ENCODE results near the gene DNAH17. TPM values are rescaled to one million over a fixed set of nuclear protein-coding genes. Genes with fewer than 3 reads are reported as not detected.
"Not testable (repeated sequence)": the region's sequence is repeated elsewhere in the genome, so short reads cannot be mapped to it uniquely, and the experiment has no call there.

The DNAH17 gene
- total RNA-seq, 1 donor from 2014 or later: under 0.01 TPM

GRCh38 chr17:78523934-78524655, 53.1 kb downstream of the DNAH17 start:
- no peak for DNase-seq

GRCh38 chr17:78522031-78522809, 55.0 kb downstream of the DNAH17 start:
- DNase-seq: no peak

- DNase-seq: no peak
Observed at GRCh38 chr17:78517421-78517820, 59.8 kb downstream of the DNAH17 start.

GRCh38 chr17:78515480-78515879, 61.7 kb downstream of the DNAH17 start:
- no peak for DNase-seq

- DNase-seq: no peak
Observed at GRCh38 chr17:78514521-78514920, 62.7 kb downstream of the DNAH17 start.

GRCh38 chr17:78512976-78513375, 64.2 kb downstream of the DNAH17 start:
- no peak for DNase-seq

GRCh38 chr17:78510141-78511075, 66.8 kb downstream of the DNAH17 start:
- no peak for DNase-seq

- no peak for DNase-seq
Observed at GRCh38 chr17:78507526-78507925, 69.7 kb downstream of the DNAH17 start.

- DNase-seq: no peak
Observed at GRCh38 chr17:78506454-78507309, 70.5 kb downstream of the DNAH17 start.

GRCh38 chr17:78504156-78504925, 72.9 kb downstream of the DNAH17 start:
- DNase-seq: no peak

- DNase-seq: not testable (repeated sequence)
Observed at GRCh38 chr17:78503388-78503787, 73.8 kb downstream of the DNAH17 start.

GRCh38 chr17:78502611-78503148, 74.5 kb downstream of the DNAH17 start:
- no peak for DNase-seq

- DNase-seq: no peak
Observed at GRCh38 chr17:78501241-78502036, 75.8 kb downstream of the DNAH17 start.

GRCh38 chr17:78500806-78501205, 76.4 kb downstream of the DNAH17 start:
- DNase-seq: no peak

GRCh38 chr17:78499715-78500540, 77.3 kb downstream of the DNAH17 start:
- DNase-seq: no peak

- no peak for DNase-seq
Observed at GRCh38 chr17:78498848-78499247, 78.3 kb downstream of the DNAH17 start.

GRCh38 chr17:78497115-78497540, 80.1 kb downstream of the DNAH17 start:
- peak; percentile 75 for DNase-seq

GRCh38 chr17:78496311-78496710, 80.9 kb downstream of the DNAH17 start:
- DNase-seq: no peak

- DNase-seq: no peak
Observed at GRCh38 chr17:78495634-78496033, 81.6 kb downstream of the DNAH17 start.

All from occipital lobe (tissue), 2 donors.